ENCODE measurements around the gene APLP1. TPM values are rescaled to one million over a fixed set of nuclear protein-coding genes. Genes with fewer than 3 reads are reported as not detected.

APLP1 gene
- polyA plus RNA-seq, 1 donor (not counting 4 experiments of a cell fraction or from before 2014, with no cell fraction given): 0.50 TPM

GRCh38 chr19:35858311-35858710 lies 10.1 kb upstream of the APLP1 start:
- H2AFZ ChIP-seq (ENCODE audit: control insufficient read depth, low read length): no peak overlapping the region
- no peaks in the 10 kb centered on the region for H4K20me1 ChIP-seq (ENCODE audit: control insufficient read depth, extremely low read depth, insufficient read depth, low read length)
- no peaks in the 10 kb centered on the region for H3K79me2 ChIP-seq (ENCODE audit: control insufficient read depth, insufficient read depth, low read length)
- dilution Hi-C loops (cut with MboI; ENCODE audit: extremely low pct_ligation_motif_present, low sequenced_read_pairs): no loop called here
- no peak overlapping the region for H3K4me3 ChIP-seq (ENCODE audit: control insufficient read depth in 2 of 3, extremely low read depth in 1 of 3, insufficient read depth in 2 of 3, low read depth in 1 of 3, low read length in 3 of 3)
- no peak for DNase-seq (ENCODE audit: low read depth, low spot score)
- H3K36me3 ChIP-seq (ENCODE audit: control insufficient read depth in 2 of 2, extremely low read depth in 1 of 2, insufficient read depth in 2 of 2, low read length in 2 of 2): no peaks in the 10 kb centered on the region
- no peaks in the 10 kb centered on the region for H3K4me1 ChIP-seq (ENCODE audit: control insufficient read depth, extremely low read depth, insufficient read depth, low read length)
- no peaks in the 10 kb centered on the region for H3K9me1 ChIP-seq (ENCODE audit: control insufficient read depth, extremely low read depth, insufficient read depth, low read length)
- H3K27ac ChIP-seq (ENCODE audit: control insufficient read depth, insufficient read depth, low read length): no peak overlapping the region
- no peak overlapping the region for H3K9ac ChIP-seq (ENCODE audit: control insufficient read depth, extremely low read depth, insufficient read depth, low read length)
- H3K27me3 ChIP-seq (ENCODE audit: control insufficient read depth, extremely low read depth, insufficient read depth, low read length): peaks cover 49% of the 10 kb centered on the region
- TF ChIP-seq, protein P1, sequence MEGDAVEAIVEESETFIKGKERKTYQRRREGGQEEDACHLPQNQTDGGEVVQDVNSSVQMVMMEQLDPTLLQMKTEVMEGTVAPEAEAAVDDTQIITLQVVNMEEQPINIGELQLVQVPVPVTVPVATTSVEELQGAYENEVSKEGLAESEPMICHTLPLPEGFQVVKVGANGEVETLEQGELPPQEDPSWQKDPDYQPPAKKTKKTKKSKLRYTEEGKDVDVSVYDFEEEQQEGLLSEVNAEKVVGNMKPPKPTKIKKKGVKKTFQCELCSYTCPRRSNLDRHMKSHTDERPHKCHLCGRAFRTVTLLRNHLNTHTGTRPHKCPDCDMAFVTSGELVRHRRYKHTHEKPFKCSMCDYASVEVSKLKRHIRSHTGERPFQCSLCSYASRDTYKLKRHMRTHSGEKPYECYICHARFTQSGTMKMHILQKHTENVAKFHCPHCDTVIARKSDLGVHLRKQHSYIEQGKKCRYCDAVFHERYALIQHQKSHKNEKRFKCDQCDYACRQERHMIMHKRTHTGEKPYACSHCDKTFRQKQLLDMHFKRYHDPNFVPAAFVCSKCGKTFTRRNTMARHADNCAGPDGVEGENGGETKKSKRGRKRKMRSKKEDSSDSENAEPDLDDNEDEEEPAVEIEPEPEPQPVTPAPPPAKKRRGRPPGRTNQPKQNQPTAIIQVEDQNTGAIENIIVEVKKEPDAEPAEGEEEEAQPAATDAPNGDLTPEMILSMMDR (optimal IDR thresholded peaks at IDR 0.05 in 1 of 3, IDR thresholded peaks at IDR 0.05 in 1 of 3, conservative IDR thresholded peaks at IDR 0.05 in 1 of 3; ENCODE audit: extremely low read depth in 1 of 3, insufficient read depth in 2 of 3, low read length in 3 of 3): no peak
- no peak for TF ChIP-seq EZH2 (IDR thresholded peaks at IDR 0.05; ENCODE audit: low read length)
- FAIRE-seq: no peak
- no peak overlapping the region for H3K4me2 ChIP-seq (ENCODE audit: control insufficient read depth, extremely low read depth, insufficient read depth, low read depth, low read length)
- no peaks in the 10 kb centered on the region for H3K9me3 ChIP-seq (ENCODE audit: control insufficient read depth, low read depth, low read length)

GRCh38 chr19:35859414-35859813 lies 9.0 kb upstream of the APLP1 start:
- dilution Hi-C loops (cut with MboI; ENCODE audit: extremely low pct_ligation_motif_present, low sequenced_read_pairs): no loop called here
- Histone ChIP-seq H3K79me2 (ENCODE audit: control insufficient read depth, insufficient read depth, low read length) (no peaks in the 10 kb centered on the region), H3K27ac (ENCODE audit: control insufficient read depth, insufficient read depth, low read length) (no peak overlapping the region), H3K4me2 (ENCODE audit: control insufficient read depth, extremely low read depth, insufficient read depth, low read depth, low read length) (no peak overlapping the region), H3K36me3 (ENCODE audit: control insufficient read depth in 2 of 2, extremely low read depth in 1 of 2, insufficient read depth in 2 of 2, low read length in 2 of 2) (no peaks in the 10 kb centered on the region), H3K9me1 (ENCODE audit: control insufficient read depth, extremely low read depth, insufficient read depth, low read length) (no peaks in the 10 kb centered on the region), H3K9ac (ENCODE audit: control insufficient read depth, extremely low read depth, insufficient read depth, low read length) (no peak overlapping the region), H4K20me1 (ENCODE audit: control insufficient read depth, extremely low read depth, insufficient read depth, low read length) (no peaks in the 10 kb centered on the region), H3K4me1 (ENCODE audit: control insufficient read depth, extremely low read depth, insufficient read depth, low read length) (no peaks in the 10 kb centered on the region), H3K4me3 (ENCODE audit: control insufficient read depth in 2 of 3, extremely low read depth in 1 of 3, insufficient read depth in 2 of 3, low read depth in 1 of 3, low read length in 3 of 3) (no peak overlapping the region), H3K27me3 (ENCODE audit: control insufficient read depth, extremely low read depth, insufficient read depth, low read length) (peaks cover 49% of the 10 kb centered on the region), H2AFZ (ENCODE audit: control insufficient read depth, low read length) (no peak overlapping the region), H3K9me3 (ENCODE audit: control insufficient read depth, low read depth, low read length) (no peaks in the 10 kb centered on the region)
- FAIRE-seq (no peak), DNase-seq (ENCODE audit: low read depth, low spot score) (no peak)
- TF ChIP-seq, protein P1 (optimal IDR thresholded peaks at IDR 0.05 in 1 of 3, IDR thresholded peaks at IDR 0.05 in 1 of 3, conservative IDR thresholded peaks at IDR 0.05 in 1 of 3; ENCODE audit: extremely low read depth in 1 of 3, insufficient read depth in 2 of 3, low read length in 3 of 3): no peak
- TF ChIP-seq EZH2 (IDR thresholded peaks at IDR 0.05; ENCODE audit: low read length): no peak

All from keratinocyte (primary cell).